Lung microvascular endothelial cell (primary cell): Measurements from ENCODE around the gene PLPP3. TPM values are rescaled to one million over a fixed set of nuclear protein-coding genes. Genes with fewer than 3 reads are reported as not detected.
A peak's percentile ranks its signal among the peaks of the same experiment; 100 is the strongest.
"Not testable (repeated sequence)": the region's sequence is repeated elsewhere in the genome, so short reads cannot be mapped to it uniquely, and the experiment has no call there.

Experiments
- DNase-seq, 2 donors: peaks; one replicate each; pipeline versions ENCODE4 v3.0.0 to v3.0.0-alpha.2; 2010; ENCODE audit warnings: low read depth in 2 of 2
- total RNA-seq: library from RNA; depleted of rRNA; stranded (reverse); fragments of >200 nt; gene quantifications from 2 replicates; pipeline ENCODE4 v1.2.1, GENCODE V29; 2014

Gene PLPP3
- total RNA-seq = 21.1 and 58.1 TPM in 2 replicates

DNA sequence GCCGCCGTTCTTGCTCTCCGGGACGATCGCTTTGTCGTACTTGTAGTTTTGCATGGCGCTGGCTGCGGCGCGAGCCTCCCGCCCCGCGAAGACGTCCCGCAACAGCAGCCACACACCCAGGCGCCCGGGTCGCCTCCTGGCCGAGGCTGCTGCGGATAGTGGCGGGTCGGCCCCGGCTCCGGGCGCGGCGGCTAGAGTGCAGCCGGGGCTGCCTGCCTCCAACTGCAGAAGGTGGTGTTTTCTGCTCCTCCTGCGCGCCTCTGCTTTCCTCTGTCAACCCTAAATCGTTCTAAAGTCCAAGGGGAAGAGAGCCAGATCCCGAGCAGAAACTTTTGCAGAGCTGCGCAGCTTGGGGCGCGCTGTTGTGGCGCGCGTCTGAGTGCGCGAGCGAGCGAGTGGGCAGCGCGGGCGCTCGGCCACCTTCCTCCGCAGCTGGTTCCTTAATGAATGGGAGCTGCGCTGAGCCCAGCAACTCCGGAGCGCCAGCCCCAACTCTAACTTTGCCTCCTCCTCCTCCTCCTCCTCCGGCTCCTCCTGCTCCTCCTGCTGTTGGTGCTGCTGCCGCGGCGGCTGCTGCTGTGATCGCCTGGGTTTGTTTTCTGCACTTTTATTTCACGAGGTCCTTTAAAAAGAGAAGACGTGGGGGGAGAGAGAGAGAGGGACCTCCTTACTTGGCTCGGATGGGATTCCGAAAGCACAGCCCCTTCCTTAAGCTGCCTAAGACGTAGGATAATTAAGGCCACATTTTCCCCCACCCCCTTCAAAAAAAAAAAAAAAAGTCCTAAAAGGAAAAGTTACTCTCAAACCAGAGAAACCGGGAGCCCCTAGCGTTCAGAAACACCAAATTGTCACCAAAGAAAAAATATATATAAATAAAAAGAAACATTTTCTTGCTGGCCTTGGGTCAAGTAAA is at the start of gene PLPP3:
Gene PLPP3 (minus strand): TSS at position 601 of the 913 bp plus-strand sequence. CDS start 547 bp downstream, at position 54.
- peak; percentile 73 to 92 for DNase-seq

DNA sequence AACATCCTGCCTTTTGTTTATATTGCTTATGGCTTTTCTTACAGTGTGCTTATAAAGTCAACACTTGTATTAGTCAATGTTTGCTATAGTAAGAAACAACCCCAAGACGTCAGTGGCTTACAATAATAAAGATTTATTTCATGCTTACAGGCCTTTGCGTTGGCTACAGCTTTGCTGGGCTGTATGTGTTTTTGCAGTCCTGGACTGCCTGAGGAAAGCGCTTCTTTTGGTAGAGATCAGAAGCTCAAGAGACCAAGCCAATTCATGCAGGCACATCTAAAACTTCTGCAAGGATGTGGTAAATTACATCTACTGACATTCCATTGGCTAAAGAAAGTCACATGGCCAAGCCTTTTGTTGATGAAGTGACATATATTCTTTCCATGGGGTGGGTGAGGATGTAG is 48.3 kb upstream of the PLPP3 start:
- no peak for DNase-seq

DNA sequence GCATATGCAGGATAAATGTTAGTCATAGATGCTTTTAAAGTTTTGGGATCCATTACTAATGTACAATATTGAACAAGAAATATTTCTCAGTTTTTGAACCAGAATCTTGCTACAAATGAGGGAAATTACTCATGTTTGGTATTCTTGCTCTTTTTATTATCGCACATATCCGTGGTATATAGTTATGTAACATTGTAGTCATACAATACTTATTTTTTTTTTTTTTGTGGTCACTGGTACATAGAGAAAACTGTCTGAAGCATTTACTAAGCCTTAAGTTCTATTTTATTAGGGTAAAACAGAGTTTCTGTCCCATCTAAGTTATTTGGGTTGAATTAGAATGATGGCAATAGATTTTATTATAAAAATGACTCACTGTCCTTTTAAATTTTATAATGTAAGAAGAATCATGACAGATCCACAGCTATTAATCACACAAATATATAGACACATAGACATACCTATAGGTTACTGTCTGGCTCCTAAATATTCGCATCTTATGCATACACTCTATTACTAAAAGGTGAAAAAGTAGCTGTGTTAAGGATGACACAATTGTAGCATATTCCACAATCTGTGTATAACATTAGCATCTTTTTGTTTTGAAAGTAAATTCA is 47.8 kb upstream of the PLPP3 start:
- no peak for DNase-seq

DNA sequence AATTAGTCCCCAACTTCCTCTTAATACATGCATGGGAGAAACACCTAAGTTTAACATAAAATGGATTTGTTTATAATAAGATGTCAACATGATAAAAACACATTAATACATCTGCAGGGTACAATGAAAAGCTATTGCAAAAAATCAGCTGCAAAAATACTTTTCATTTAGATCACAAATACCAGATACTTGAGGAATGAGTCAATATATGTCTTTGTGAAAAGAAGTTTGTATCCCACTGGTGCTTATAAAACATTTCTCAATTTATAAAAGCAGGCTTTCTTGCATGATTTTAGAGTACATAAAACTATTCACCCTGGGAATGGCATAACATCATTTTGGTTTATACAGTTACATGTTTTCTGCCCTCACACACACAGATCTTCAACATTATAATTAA is 47.2 kb upstream of the PLPP3 start:
- DNase-seq = no peak

DNA sequence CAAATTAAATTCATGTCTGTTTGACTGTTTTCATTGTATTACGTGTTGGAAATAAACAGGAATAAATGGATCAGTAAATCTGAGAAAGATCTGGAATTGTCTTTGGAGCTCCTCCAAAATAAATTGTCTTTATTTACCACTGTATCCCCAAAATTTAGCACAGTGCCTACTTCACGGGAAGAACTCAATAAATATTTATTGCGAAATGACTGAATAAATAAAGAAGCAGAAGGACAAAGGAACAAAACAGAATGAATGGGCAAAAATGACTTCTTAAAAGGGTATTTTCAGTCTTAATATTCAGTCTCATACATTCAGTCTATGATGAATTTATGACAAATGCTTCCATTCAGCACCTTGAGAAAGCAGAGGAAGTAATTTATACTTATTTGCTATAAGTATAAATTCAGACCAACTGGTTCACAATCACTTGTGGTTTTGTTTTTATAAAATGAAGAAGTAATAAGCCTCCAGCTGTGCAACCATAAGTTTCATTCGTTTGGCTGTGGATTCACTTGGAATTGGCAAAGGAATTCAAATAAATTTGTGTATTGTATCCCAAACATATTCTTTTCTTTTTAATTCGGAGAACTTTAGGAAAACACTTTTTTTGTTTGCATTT is 46.6 kb upstream of the PLPP3 start:
- no peak for DNase-seq

DNA sequence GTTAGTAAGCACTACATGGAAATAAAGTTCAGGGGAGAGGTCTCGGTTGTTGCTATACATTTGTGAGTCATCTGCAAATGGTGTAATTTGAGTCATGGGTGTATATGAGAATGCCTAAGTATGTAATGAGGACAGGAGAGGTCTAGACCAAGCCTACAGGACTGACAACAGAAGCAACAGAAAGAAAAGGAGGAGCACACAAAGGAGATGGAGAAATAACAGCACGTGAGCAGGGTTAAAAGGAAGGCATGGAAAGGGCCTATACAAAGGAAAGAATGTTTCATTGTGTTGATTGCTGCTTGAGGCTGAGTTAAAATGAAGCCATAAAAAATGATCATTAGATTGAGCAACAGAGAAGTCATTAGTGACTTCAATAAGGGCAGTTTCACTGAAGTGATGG is 37.8 kb upstream of the PLPP3 start:
- no peak for DNase-seq

DNA sequence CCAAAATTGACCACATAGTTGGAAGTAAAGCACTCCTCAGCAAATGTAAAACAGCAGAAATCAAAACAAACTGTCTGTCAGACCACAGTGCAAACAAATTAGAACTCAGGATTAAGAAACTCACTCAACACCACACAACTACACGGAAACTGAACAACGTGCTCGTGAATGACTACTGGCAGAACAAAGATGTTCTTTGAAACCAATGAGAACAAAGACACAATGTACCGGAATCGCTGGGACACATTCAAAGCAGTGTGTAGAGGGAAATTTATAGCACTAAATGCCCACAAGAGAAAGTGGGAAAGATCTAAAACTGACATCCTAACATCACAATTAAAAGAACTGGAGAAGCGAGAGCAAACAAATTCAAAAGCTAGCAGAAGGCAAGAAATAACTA is 31.4 kb upstream of the PLPP3 start:
- DNase-seq = not testable (repeated sequence)

DNA sequence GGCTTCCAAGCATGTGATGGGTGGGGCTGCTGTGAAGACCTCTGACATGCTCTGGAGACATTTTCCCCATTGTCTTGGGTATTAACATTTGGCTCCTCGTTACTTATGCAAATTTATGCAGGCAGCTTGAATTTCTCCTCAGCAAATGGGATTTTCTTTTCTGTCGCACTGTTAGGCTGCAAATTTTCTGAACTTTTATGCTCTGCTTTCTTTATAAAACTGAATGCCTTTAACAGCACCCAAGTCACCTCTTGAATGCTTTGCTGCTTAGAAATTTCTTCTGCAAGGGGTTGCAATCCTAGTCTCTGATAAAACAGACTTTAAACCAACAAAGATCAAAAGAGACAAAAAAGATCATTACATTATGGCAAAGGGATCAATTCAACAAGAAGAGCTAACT is 30.7 kb upstream of the PLPP3 start:
- DNase-seq = not testable (repeated sequence)

DNA sequence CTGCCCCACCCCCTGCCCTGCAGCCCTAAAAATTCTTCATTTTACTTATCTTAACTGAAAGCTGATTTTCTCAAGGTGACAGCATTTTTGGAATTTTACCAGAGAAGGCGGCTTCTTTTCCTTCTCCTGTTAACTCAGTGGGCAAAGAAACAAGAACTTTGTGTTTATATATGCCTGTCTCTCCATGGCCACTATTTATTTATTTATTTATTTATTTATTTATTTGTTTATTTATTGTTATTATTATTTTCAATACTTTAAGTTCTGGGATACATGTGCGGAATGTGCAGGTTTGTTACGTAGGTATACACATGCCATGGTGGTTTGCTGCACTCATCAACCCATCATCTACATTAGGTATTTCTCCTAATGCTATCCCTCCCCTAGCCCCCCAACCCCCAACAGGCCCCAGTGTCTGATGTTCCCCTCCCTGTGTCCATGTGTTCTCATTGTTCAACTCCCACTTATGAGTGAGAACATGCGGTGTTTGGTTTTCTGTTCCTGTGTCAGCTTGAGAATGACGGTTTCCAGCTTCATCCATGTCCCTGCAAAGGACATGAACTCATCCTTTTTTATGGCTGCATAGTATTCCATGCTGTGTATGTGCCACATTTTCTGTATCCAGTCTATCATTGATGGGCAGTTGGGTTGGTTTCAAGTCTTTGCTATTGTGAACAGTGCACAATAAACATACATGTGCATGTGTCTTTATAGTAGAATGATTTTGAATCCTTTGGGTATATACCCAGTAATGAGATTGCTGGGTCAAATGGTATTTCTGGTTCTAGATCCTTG is 16.2 kb upstream of the PLPP3 start:
- not testable (repeated sequence) for DNase-seq

DNA sequence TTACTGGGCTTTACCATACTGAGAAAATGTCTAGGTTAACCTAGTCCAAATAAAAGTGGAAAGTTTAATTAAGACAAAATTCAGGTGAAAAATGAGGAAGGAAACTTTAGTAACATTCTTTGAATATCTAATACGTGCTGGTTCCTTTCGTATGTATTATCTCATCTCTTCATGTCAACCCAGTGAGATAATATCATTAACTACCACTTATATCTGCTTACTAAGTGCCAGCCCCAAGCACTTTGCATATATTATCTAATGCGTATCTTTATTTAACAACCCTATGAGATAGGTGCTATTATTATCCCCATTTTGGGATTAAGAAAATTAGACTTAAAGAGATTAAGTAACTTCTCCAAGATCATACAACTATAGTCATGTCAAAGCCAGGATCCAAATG is 12.5 kb upstream of the PLPP3 start:
- DNase-seq = no peak

DNA sequence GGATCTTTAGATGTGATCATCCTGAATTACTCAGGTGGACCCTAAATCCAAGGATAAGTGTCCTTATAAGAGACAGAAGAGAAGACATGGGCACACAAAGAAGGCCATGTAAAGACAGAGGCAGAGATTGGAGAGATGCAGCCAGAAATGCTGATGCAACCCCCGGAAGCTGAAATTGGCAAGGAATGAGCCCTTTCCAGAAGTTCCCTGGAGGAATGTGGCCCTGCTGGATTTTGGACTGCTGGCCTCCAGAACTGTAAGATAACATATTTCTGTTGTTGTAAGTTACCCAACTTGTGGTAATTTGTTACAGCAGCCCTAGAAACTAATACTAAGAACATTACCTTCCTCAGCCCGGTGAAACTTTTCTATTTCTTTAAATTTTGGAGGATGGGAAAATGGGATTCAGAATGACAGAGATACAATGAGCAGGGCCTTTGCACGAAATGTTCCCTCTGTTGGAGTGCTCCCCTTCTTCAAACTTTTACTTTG is 11.2 kb upstream of the PLPP3 start:
- DNase-seq = no peak

DNA sequence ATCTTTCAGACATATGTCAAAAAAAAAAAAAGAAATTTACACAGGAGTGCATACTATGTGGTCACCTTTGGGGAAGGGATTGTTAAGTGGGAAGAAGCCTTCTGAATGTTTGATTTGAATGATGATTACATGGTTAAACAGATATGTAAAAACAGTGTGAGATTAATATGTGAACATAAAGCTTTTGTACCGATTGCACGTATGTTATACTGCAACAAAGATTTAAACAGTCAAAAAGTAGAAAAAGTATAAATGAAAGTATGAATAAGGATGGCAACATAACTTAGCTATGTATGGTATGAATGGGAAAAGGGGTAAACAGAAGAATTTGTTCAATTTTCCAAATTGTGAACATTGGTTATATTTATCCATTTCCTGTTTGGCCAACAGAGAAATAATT is 10.0 kb upstream of the PLPP3 start:
- DNase-seq = no peak

DNA sequence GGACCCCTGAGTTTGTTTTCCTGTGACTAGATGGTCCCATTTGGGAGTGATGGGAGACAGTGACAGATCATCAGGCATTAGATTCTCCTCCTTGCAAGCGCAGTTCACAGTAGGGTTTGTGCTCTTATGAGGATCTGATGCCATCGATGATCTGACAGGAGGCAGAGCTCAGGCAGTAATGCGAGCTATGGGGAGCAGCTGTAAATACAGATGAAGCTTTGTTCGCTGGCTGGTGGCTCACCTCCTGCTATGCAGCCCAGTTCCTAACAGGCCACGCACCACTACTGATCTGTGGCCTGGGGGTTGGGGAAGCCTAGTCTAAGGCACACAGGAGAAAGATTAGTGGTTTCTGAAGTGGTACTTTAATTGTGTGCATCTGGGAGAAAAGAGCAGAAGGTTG is 7.1 kb upstream of the PLPP3 start:
- no peak for DNase-seq

DNA sequence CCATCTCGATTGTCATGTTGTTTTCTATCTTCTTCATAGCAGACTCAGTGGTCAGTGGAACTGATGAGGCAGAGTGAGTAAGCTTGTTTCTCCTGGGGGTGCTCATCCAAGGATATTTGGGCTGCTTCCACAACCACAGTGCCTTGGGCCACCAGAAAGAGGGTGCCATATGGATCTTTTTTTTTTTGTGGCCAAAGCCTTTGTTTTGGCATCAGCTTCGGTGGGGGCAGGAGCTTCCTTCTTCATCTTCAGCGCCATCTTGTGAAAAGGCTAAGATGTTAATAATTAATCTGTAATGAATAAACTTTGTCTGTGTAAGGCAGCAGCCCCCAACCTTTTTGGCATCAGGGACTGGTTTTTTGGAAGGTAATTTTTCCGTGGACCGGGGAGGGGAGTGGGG is 6.6 kb upstream of the PLPP3 start:
- DNase-seq = no peak

DNA sequence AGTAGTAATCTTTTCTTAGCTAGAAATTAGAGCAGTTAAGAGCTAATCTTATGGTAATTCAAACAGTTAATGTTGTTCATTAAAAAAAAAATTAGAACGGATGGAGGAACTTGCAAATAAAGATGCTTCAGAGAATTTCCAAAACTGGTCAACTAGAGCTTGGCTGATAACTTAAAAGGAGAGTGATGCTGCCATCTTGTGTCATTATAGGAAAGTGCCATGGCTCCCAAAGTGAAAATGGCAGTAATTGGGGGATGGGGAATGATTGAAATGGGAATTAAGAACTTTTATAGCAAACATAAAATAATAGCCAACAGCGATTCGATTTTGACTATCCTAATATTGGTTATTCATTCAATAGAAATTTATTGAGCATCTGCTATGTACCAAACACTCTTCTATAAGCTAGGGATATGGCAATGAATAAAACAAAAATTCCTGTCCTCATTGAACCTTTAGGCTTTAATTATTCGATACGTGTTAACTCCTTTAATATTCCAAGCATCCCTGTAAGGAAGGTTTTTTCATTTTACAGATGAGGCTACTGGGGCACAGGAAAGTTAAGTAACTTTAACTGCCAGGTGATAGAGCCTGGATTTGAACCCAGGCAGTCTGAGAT is 5.7 kb upstream of the PLPP3 start:
- DNase-seq = peak; percentile 71 to 80

DNA sequence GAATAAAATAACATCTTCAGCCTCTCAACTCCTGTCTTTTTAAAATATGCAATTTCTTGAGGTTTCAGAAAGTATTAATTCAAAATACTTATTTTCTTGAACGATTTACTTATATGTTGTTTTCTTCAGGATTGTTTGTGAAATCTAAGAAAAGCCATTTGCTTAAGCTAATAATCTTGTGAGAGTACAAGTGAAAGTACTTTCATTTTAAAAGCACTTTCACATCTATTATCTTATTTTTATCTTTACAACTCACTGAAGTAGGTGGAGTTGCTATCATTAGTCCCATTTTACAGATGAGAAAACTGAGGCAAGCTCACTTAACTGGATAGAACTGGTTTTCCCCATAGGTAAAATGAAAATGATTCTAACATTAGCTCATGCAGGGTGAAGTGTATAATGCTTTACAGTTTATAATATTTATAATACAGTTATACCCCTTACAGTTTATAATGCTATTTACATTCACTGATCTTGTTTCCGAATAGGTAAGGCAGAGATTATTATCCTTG is 4.7 kb upstream of the PLPP3 start:
- DNase-seq = no peak

DNA sequence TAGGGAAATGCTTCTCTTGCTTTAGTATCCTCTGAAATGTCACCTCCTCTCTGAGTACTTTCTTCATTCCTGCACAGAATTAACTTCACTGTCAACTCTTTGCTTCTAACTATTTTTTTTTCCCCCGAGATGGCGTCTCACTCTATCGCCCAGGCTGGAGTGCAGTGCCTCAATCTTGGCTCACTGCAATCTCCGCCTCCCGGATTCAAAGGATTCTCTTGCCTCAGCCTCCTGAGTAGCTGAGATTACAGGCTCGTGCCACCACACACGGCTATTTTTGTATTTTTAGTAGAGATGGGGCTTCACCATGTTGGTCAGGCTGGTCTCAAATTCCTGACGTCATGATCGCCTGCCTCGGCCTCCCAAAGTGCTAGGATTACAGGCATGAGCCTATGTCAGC is 1.4 kb upstream of the PLPP3 start:
- DNase-seq = no peak

DNA sequence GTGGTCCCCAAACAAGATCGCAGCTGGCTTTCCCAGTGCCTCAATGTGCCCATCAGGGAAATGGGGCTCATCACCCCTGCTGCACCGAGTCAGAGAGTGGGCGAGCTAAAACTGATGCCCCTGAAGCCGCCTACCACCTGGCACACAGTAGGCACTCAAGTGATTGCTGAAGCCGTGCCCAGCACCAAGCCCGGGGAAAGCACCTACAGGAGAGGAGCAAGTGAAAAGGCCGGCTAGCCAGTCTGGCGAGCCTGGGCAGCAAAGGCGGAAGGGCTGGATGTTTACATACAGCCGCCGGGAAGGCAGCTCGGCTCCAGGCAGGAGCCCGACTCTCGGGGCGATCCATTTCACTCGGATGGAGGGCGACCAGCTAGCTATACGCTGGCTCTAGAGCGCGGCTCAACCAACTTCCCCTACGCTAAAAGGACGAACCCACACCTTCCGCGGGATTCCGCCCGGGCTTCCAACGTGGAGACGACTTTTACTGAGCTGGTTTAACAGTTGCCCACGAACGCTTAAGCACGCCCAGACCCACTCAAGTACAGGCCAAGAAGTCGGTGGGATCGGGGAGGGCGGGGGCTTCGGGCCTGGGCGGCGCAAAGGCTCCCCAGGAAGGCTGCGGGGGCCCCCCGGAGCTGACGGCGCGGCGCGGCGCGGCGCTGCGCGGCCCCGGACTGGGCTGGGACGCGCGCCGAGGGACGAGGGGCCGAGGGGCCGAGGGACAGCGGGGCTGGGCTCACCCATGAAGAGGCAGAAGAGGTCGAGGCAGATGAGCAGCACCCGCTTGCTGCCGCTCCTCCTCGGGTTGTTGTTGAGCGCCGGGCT is 1.0 kb downstream of the PLPP3 start:
- peak; percentile 75 to 80 for DNase-seq

DNA sequence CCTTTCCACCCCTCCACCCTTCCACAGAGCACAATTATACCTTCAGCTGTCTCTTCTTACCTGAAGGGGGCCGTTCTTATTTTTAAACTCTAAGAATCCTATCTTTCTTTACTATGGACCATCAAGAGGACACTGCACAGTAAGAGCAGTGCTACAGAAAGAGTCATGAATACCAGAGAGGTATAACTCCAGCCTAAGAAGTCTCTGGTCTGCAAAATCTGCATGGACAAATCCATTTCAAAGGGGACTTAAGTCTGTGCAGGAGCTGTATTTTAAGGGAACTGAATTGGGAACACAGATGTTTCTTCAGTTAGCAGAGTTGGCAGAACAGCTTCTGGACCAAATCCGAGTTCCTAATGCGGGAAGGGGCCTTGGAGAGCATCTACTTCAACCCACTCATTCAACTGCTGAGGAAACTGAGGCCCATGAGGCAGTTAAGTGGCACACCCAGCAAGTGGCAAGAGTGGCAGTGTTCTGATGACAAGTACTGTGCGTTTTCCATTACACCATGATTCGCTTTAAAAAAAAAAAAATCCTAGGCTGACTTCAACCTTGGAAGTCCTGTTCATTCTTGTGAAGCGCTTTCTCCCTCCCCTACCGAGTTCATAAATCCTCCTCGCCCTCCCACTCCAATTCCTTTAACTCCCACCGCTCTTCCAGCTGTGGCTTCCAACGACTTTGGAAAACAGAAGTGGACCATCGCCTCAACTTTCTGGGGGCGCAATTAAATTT is 1.8 kb downstream of the PLPP3 start:
- peak; percentile 34 to 38 for DNase-seq
